ELR (cell line): Measurements from ENCODE around the gene INMT.
A peak's percentile ranks its signal among the peaks of the same experiment; 100 is the strongest.
"Not testable (repeated sequence)": the region's sequence is repeated elsewhere in the genome, so short reads cannot be mapped to it uniquely, and the experiment has no call there.

Experiments
- DNase-seq: peaks from one replicate; pipeline ENCODE4 v3.0.0-alpha.2; 2015; ENCODE audit warnings: low read depth

Gene INMT

GRCh38 chr7:30751696-30752273, at the start of gene INMT:
INMT (plus strand) TSS chr7:30752135; CDS start chr7:30752151, 16 bp downstream.
- no peak for DNase-seq

- no peak for DNase-seq
Measured at GRCh38 chr7:30702200-30702599, 49.7 kb upstream of the INMT start.

GRCh38 chr7:30703756-30704155, 48.2 kb upstream of the INMT start:
- DNase-seq: no peak

- DNase-seq: no peak
Measured at GRCh38 chr7:30705008-30705407, 46.9 kb upstream of the INMT start.

GRCh38 chr7:30705596-30705995, 46.3 kb upstream of the INMT start:
- DNase-seq: no peak

GRCh38 chr7:30706316-30706715, 45.6 kb upstream of the INMT start:
- no peak for DNase-seq

- no peak for DNase-seq
Measured at GRCh38 chr7:30706908-30707307, 45.0 kb upstream of the INMT start.

GRCh38 chr7:30707391-30708357, 44.3 kb upstream of the INMT start:
- no peak for DNase-seq

- DNase-seq: no peak
Measured at GRCh38 chr7:30708412-30708811, 43.5 kb upstream of the INMT start.

GRCh38 chr7:30708983-30709382, 43.0 kb upstream of the INMT start:
- DNase-seq: no peak

- no peak for DNase-seq
Measured at GRCh38 chr7:30709549-30709948, 42.4 kb upstream of the INMT start.

- DNase-seq: no peak
Measured at GRCh38 chr7:30710669-30711068, 41.3 kb upstream of the INMT start.

- DNase-seq: peak; percentile 18
Measured at GRCh38 chr7:30713392-30713791, 38.5 kb upstream of the INMT start.

- DNase-seq: no peak
Measured at GRCh38 chr7:30714129-30714528, 37.8 kb upstream of the INMT start.

- DNase-seq: peak; percentile 68
Measured at GRCh38 chr7:30717181-30717580, 34.8 kb upstream of the INMT start.

- DNase-seq: not testable (repeated sequence)
Measured at GRCh38 chr7:30719434-30719833, 32.5 kb upstream of the INMT start.

- DNase-seq: no peak
Measured at GRCh38 chr7:30721211-30721610, 30.7 kb upstream of the INMT start.

- DNase-seq: no peak
Measured at GRCh38 chr7:30722187-30722586, 29.7 kb upstream of the INMT start.

GRCh38 chr7:30722671-30723070, 29.3 kb upstream of the INMT start:
- no peak for DNase-seq

- DNase-seq: no peak
Measured at GRCh38 chr7:30723776-30724175, 28.2 kb upstream of the INMT start.

GRCh38 chr7:30726296-30727006, 25.5 kb upstream of the INMT start:
- no peak for DNase-seq

- peak; percentile 36 for DNase-seq
Measured at GRCh38 chr7:30727061-30727945, 24.6 kb upstream of the INMT start.
